Spleen (tissue), 7 donors: ENCODE results near the gene GSK3B.

Source experiments
- CTCF ChIP-seq, 11 experiments: fragments of 200-600 bp in 7 of 11; fragments of 450-650 bp in 4 of 11; sonication (generic) in 4 of 11; IDR thresholded peaks in 8 of 11; conservative IDR thresholded peaks in 3 of 11; 1 replicate in 7 of 11; 2 replicates in 4 of 11; pipeline versions ENCODE4 v1.4.0 to v1.8.0; 2016 to 2021; ENCODE audit warnings: antibody characterized with exemption in 11 of 11, inconsistent platforms in 4 of 11, mild to moderate bottlenecking in 1 of 11
- POLR2A ChIP-seq, 3 donors: fragments of 450-650 bp; IDR thresholded peaks; one replicate each; pipeline ENCODE4 v1.5.1; 2017; ENCODE audit warnings: antibody characterized with exemption in 3 of 3, mild to moderate bottlenecking in 1 of 3
- POLR2AphosphoS5 ChIP-seq, 3 donors: sonication (generic); formaldehyde crosslinking; IDR thresholded peaks; one replicate each; pipeline ENCODE4 v1.5.1; 2017; ENCODE audit warnings: antibody characterized with exemption in 3 of 3
- donor health status: DM: no; HTN: no; CAD: no; lungs with moderate emphysema.
- donor health status: DM: no; HTN: no; CAD: no.
- donor health status: DM: no; HTN: no; CAD: no.

GRCh38 chr3:120114376-120114775 lies 20.1 kb upstream of the GSK3B start:
- no peak for TF ChIP-seq CTCF (IDR thresholded peaks at IDR 0.05 in 8 of 11, conservative IDR thresholded peaks at IDR 0.05 in 3 of 11)
- no peak for TF ChIP-seq POLR2A (IDR thresholded peaks at IDR 0.05)
- TF ChIP-seq POLR2AphosphoS5 (IDR thresholded peaks at IDR 0.05), result no peak
